ENCODE results near the gene POU6F2.
"Not testable (repeated sequence)": the region's sequence is repeated elsewhere in the genome, so short reads cannot be mapped to it uniquely, and the experiment has no call there.

Gene POU6F2

GRCh38 chr7:39306016-39306570, 328.4 kb downstream of the POU6F2 start:
- DNase-seq (ENCODE audit: low read depth), result no peak

- DNase-seq (ENCODE audit: low read depth), result no peak
Observed at GRCh38 chr7:39310699-39311098, 333.0 kb downstream of the POU6F2 start.

GRCh38 chr7:39312254-39312989, 334.7 kb downstream of the POU6F2 start:
- DNase-seq (ENCODE audit: low read depth), result no peak

- no peak for DNase-seq (ENCODE audit: low read depth)
Observed at GRCh38 chr7:39313376-39313775, 335.7 kb downstream of the POU6F2 start.

- DNase-seq (ENCODE audit: low read depth), result no peak
Observed at GRCh38 chr7:39313974-39314373, 336.3 kb downstream of the POU6F2 start.

GRCh38 chr7:39317107-39317506, 339.4 kb downstream of the POU6F2 start:
- no peak for DNase-seq (ENCODE audit: low read depth)

GRCh38 chr7:39317896-39318295, 340.2 kb downstream of the POU6F2 start:
- no peak for DNase-seq (ENCODE audit: low read depth)

DNA sequence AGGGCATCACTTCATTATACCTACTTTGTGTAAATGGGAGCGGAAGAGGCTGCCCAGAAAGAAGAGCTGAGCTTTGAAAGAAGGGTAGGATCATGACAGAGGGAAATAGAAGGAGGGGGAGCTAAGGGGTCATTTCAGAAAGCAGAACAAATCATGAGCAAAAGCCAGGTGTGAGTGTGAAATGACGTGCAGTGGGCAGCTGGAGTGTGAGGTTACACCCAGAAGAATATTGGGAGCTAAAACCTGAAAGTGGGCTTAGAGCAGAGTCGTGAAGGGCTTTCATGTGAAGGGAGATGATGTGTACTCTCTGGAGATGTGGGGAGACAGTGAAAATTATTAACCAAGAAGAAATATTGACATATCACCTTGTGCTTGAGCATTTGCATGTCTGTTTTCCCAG, 343.5 kb downstream of the POU6F2 start:
- DNase-seq (ENCODE audit: low read depth), result no peak

GRCh38 chr7:39321909-39322498, 344.3 kb downstream of the POU6F2 start:
- no peak for DNase-seq (ENCODE audit: low read depth)

GRCh38 chr7:39324139-39324760, 346.5 kb downstream of the POU6F2 start:
- DNase-seq (ENCODE audit: low read depth), result no peak

GRCh38 chr7:39331607-39332006, 353.9 kb downstream of the POU6F2 start:
- not testable (repeated sequence) for DNase-seq (ENCODE audit: low read depth)

DNA sequence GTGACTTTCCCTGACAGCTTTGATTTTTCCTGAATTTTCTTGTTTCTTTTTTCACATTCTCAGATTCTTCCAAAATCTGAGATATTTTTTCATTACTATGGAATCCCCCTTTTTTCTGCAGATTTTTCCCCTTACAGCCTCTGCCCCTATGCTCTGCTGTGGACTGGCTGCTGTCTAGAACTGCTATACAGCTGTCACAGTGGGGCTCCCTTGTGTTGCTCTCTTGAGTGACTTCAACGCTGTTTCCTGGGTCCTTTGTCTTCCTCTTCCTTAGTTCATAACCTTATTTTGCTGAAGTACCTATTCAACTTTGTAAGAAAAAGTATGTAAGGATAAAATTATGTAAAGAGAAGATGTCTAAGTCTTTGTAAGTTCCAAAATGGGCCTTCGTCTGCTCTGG, 354.4 kb downstream of the POU6F2 start:
- no peak for DNase-seq (ENCODE audit: low read depth)

- DNase-seq (ENCODE audit: low read depth), result no peak
Observed at GRCh38 chr7:39333701-39334100, 356.0 kb downstream of the POU6F2 start.

DNA sequence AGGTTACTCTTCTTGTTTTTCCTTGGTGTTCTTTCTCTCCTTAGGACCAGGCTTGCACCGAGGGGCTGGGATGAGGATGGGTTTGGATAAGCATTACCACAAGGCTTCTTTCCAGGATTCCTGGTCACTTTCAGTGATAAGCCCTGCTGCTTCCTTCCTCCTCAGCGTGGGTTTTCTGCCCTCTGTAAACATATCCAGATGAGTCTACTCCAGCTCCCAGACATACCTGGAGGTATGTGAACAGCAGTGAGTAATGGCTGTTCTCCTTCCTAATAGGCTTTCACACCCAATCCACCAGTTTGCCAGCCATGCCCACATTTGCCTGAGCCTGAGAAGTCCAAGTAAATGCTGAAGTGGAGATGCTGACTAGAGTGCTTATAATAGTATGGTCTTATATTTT, 358.7 kb downstream of the POU6F2 start:
- no peak for DNase-seq (ENCODE audit: low read depth)

- DNase-seq (ENCODE audit: low read depth), result no peak
Observed at GRCh38 chr7:39338716-39339115, 361.0 kb downstream of the POU6F2 start.

GRCh38 chr7:39339591-39339990, 361.9 kb downstream of the POU6F2 start:
- DNase-seq (ENCODE audit: low read depth), result no peak

- DNase-seq (ENCODE audit: low read depth), result no peak
Observed at GRCh38 chr7:39341083-39341482, 363.4 kb downstream of the POU6F2 start.

DNA sequence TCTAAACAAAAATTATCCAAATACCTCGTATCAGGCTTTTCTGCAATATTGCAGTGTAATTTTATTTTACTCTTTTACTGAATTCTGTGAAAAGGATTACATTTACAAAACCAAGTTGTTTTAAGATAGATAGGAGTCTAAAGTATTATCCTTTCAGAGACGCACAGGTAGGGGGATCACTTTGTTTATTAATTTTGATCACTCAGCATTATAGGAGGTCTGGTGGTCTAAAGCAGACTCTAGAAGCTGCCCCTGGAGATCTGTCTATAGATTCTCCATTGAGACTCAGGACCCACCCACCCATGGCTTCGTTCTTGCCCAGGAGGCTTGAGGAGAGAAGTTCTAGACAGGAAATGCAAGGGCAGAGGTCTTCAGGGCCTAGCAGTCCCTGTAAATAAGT, 365.1 kb downstream of the POU6F2 start:
- no peak for DNase-seq (ENCODE audit: low read depth)

GRCh38 chr7:39349452-39350123, 371.9 kb downstream of the POU6F2 start:
- no peak for DNase-seq (ENCODE audit: low read depth)

DNA sequence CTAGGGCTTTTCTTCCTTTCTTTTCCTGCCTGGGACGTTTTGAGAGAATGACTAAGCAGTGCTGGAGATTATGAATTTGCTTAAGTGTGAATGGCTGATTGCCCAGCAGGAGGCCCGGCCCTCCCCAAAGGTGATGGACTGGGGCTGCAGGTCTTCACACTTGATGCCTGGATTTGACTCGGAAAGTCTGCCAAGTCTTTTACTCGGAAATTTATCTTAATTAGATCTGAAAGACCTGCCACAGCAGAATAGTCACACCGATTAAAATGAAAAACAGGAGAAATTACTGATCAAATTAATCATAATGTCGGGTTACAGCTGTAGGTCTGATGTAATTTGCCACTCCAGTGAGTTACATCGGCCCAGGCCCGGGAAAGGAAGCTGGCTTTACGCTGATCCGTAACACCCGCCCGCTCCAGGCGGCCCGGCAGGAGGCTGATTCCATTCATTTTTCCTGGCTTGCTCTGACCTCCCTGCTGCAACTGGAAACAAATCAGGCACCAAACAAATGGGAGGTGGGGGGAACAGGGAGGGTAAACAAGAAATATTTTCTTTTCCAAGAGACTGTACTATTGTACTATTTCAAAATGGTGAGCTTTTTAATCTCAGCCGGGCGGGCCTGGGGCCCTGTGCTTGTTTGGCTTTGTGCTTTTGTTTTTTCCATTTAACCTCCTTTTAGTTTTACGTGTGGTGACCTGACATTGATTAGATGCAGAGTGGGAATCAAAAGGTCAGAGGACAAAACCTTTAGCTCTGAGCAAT, 376.1 kb downstream of the POU6F2 start:
- no peak for DNase-seq (ENCODE audit: low read depth)

- DNase-seq (ENCODE audit: low read depth), result no peak
Observed at GRCh38 chr7:39355664-39356063, 378.0 kb downstream of the POU6F2 start.
